Central memory CD8-positive, alpha-beta T cell (primary cell): ENCODE data around the gene FCHSD2.
A peak's percentile ranks its signal among the peaks of the same experiment; 100 is the strongest.
"Not testable (repeated sequence)": the region's sequence is repeated elsewhere in the genome, so short reads cannot be mapped to it uniquely, and the experiment has no call there.

ENCODE experiments used
- ATAC-seq: fragments of 150-1000 bp; cut with Tn5 transposase; replicated peaks from 2 replicates; pipeline ENCODE4 v1.10.0; 2022; ENCODE audit warnings: mild to moderate bottlenecking, moderate FRiP score, moderate number of reproducible peaks; ENCODE audit not compliant: poor library complexity, severe bottlenecking; ENCODE audit errors: extremely low read depth
- DNase-seq, 2 donors: peaks; one replicate each; pipeline ENCODE4 v3.0.0; 2021; ENCODE audit warnings: low spot score in 2 of 2
- H3K27ac Mint-ChIP-seq: one replicate; pipeline ENCODE4 v1.8.0; 2022; ENCODE audit warnings: low read depth, mild to moderate bottlenecking, moderate library complexity, mixed read lengths
- H3K27me3 Mint-ChIP-seq: one replicate; pipeline ENCODE4 v1.8.0; 2022; ENCODE audit warnings: mixed read lengths
- H3K36me3 Mint-ChIP-seq: one replicate; pipeline ENCODE4 v1.8.0; 2022; ENCODE audit warnings: mild to moderate bottlenecking, moderate library complexity, mixed read lengths; ENCODE audit not compliant: insufficient read depth
- H3K4me1 Mint-ChIP-seq: one replicate; pipeline ENCODE4 v1.8.0; 2022; ENCODE audit warnings: mixed read lengths
- H3K4me3 Mint-ChIP-seq: one replicate; pipeline ENCODE4 v1.8.0; 2022; ENCODE audit warnings: mild to moderate bottlenecking, moderate library complexity, mixed read lengths
- H3K9me3 Mint-ChIP-seq: one replicate; pipeline ENCODE4 v1.8.0; 2022; ENCODE audit warnings: mixed read lengths

FCHSD2 gene

GRCh38 chr11:72860592-72860991 is 281.5 kb downstream of the FCHSD2 start:
- H3K4me3 Mint-ChIP-seq: no peak overlapping the region
- DNase-seq: no peak
- H3K4me1 Mint-ChIP-seq: no peaks in the 10 kb centered on the region
- H3K27me3 Mint-ChIP-seq: no peaks in the 10 kb centered on the region
- no peaks in the 10 kb centered on the region for H3K9me3 Mint-ChIP-seq
- no peak overlapping the region for H3K27ac Mint-ChIP-seq
- ATAC-seq: no peak
- peaks cover 21% of the 10 kb centered on the region for H3K36me3 Mint-ChIP-seq

- Mint-ChIP-seq H3K4me3 (no peak overlapping the region), H3K27ac (no peak overlapping the region), H3K36me3 (peaks cover 20% of the 10 kb centered on the region), H3K4me1 (no peaks in the 10 kb centered on the region), H3K9me3 (no peaks in the 10 kb centered on the region), H3K27me3 (no peaks in the 10 kb centered on the region)
- ATAC-seq: no peak
- no peak for DNase-seq
Measured at GRCh38 chr11:72860010-72860409, 282.1 kb downstream of the FCHSD2 start.

GRCh38 chr11:72859126-72859525 is 283.0 kb downstream of the FCHSD2 start:
- peaks cover 18% of the 10 kb centered on the region for H3K36me3 Mint-ChIP-seq
- no peaks in the 10 kb centered on the region for H3K27me3 Mint-ChIP-seq
- H3K27ac Mint-ChIP-seq: no peak overlapping the region
- H3K4me1 Mint-ChIP-seq: no peaks in the 10 kb centered on the region
- ATAC-seq: no peak
- H3K9me3 Mint-ChIP-seq: no peaks in the 10 kb centered on the region
- H3K4me3 Mint-ChIP-seq: no peak overlapping the region
- DNase-seq: no peak

GRCh38 chr11:72858267-72858666 is 283.9 kb downstream of the FCHSD2 start:
- H3K4me3 Mint-ChIP-seq, H3K4me1 Mint-ChIP-seq, H3K27me3 Mint-ChIP-seq, DNase-seq, ATAC-seq, H3K9me3 Mint-ChIP-seq, H3K27ac Mint-ChIP-seq: not testable (repeated sequence)
- H3K36me3 Mint-ChIP-seq: peaks cover 18% of the 10 kb centered on the region

- peaks cover 18% of the 10 kb centered on the region for H3K36me3 Mint-ChIP-seq
- H3K9me3 Mint-ChIP-seq: no peaks in the 10 kb centered on the region
- H3K4me1 Mint-ChIP-seq: peaks cover 6% of the 10 kb centered on the region
- no peak overlapping the region for H3K27ac Mint-ChIP-seq
- ATAC-seq (no peak), DNase-seq (no peak)
- no peak overlapping the region for H3K4me3 Mint-ChIP-seq
- H3K27me3 Mint-ChIP-seq: no peaks in the 10 kb centered on the region
Measured at GRCh38 chr11:72856551-72857345, 285.4 kb downstream of the FCHSD2 start.

- ATAC-seq (no peak), DNase-seq (no peak)
- peaks cover 14% of the 10 kb centered on the region for H3K36me3 Mint-ChIP-seq
- no peak overlapping the region for H3K27ac Mint-ChIP-seq
- H3K4me3 Mint-ChIP-seq: no peak overlapping the region
- peaks cover 6% of the 10 kb centered on the region for H3K4me1 Mint-ChIP-seq
- no peaks in the 10 kb centered on the region for H3K9me3 Mint-ChIP-seq
- H3K27me3 Mint-ChIP-seq: no peaks in the 10 kb centered on the region
Measured at GRCh38 chr11:72856065-72856464, 286.1 kb downstream of the FCHSD2 start.

GRCh38 chr11:72851726-72852125 is 290.4 kb downstream of the FCHSD2 start:
- H3K9me3 Mint-ChIP-seq: no peaks in the 10 kb centered on the region
- no peak overlapping the region for H3K4me3 Mint-ChIP-seq
- H3K36me3 Mint-ChIP-seq: peaks cover 10% of the 10 kb centered on the region
- DNase-seq (no peak), ATAC-seq (no peak)
- no peaks in the 10 kb centered on the region for H3K27me3 Mint-ChIP-seq
- H3K27ac Mint-ChIP-seq: no peak overlapping the region
- peaks cover 12% of the 10 kb centered on the region for H3K4me1 Mint-ChIP-seq

- H3K9me3 Mint-ChIP-seq: no peaks in the 10 kb centered on the region
Measured at GRCh38 chr11:72850832-72851231, 291.3 kb downstream of the FCHSD2 start.

GRCh38 chr11:72848846-72849466 is 293.2 kb downstream of the FCHSD2 start:
- no peaks in the 10 kb centered on the region for H3K27me3 Mint-ChIP-seq
- H3K27ac Mint-ChIP-seq: peak overlapping the region; percentile 32
- peaks cover 20% of the 10 kb centered on the region for H3K36me3 Mint-ChIP-seq
- no peak overlapping the region for H3K4me3 Mint-ChIP-seq
- DNase-seq (no peak), ATAC-seq (no peak)
- peaks cover 12% of the 10 kb centered on the region for H3K4me1 Mint-ChIP-seq
- no peaks in the 10 kb centered on the region for H3K9me3 Mint-ChIP-seq

More at GRCh38 chr11:72850832-72851231, 291.3 kb downstream of the FCHSD2 start:
- ATAC-seq (no peak), DNase-seq (no peak)
- Mint-ChIP-seq H3K4me1 (peaks cover 12% of the 10 kb centered on the region), H3K27me3 (no peaks in the 10 kb centered on the region), H3K27ac (no peak overlapping the region), H3K36me3 (peaks cover 10% of the 10 kb centered on the region), H3K4me3 (no peak overlapping the region)

- H3K9me3 Mint-ChIP-seq: no peaks in the 10 kb centered on the region
- H3K4me1 Mint-ChIP-seq: peaks cover 6% of the 10 kb centered on the region
- peaks cover 42% of the 10 kb centered on the region for H3K36me3 Mint-ChIP-seq
- DNase-seq: no peak
- ATAC-seq: no peak
- H3K27me3 Mint-ChIP-seq: no peaks in the 10 kb centered on the region
- H3K4me3 Mint-ChIP-seq: no peak overlapping the region
- H3K27ac Mint-ChIP-seq: peak overlapping the region; percentile 23
Measured at GRCh38 chr11:72844356-72844755, 297.8 kb downstream of the FCHSD2 start.

- Mint-ChIP-seq H3K9me3 (no peaks in the 10 kb centered on the region), H3K27me3 (no peaks in the 10 kb centered on the region), H3K27ac (no peak overlapping the region), H3K4me1 (no peaks in the 10 kb centered on the region), H3K36me3 (peaks cover 48% of the 10 kb centered on the region), H3K4me3 (no peak overlapping the region)
- no peak for DNase-seq
- ATAC-seq: no peak
Measured at GRCh38 chr11:72842653-72843330, 299.3 kb downstream of the FCHSD2 start.

GRCh38 chr11:72842126-72842525 is 300.0 kb downstream of the FCHSD2 start:
- Mint-ChIP-seq H3K4me3 (no peak overlapping the region), H3K36me3 (peaks cover 48% of the 10 kb centered on the region), H3K9me3 (no peaks in the 10 kb centered on the region), H3K27me3 (no peaks in the 10 kb centered on the region), H3K27ac (no peak overlapping the region), H3K4me1 (no peaks in the 10 kb centered on the region)
- ATAC-seq (no peak), DNase-seq (no peak)

GRCh38 chr11:72841397-72841796 is 300.7 kb downstream of the FCHSD2 start:
- Mint-ChIP-seq H3K4me1 (no peaks in the 10 kb centered on the region), H3K9me3 (no peaks in the 10 kb centered on the region)

More at GRCh38 chr11:72841397-72841796, 300.7 kb downstream of the FCHSD2 start:
- H3K4me3 Mint-ChIP-seq: no peak overlapping the region
- no peak overlapping the region for H3K27ac Mint-ChIP-seq
- DNase-seq (no peak), ATAC-seq (no peak)
- H3K27me3 Mint-ChIP-seq: no peaks in the 10 kb centered on the region
- peaks cover 49% of the 10 kb centered on the region for H3K36me3 Mint-ChIP-seq
